GM18868 (cell line): ENCODE measurements around the gene ARL10.
A peak's percentile ranks its signal among the peaks of the same experiment; 100 is the strongest.

ENCODE experiments used
- ATAC-seq: cut with Tn5 transposase; IDR thresholded peaks from one replicate; pipeline ENCODE4 v1.9.1; 2021; ENCODE audit warnings: mild to moderate bottlenecking, moderate library complexity; ENCODE audit not compliant: unreplicated experiment

The ARL10 gene

GRCh38 chr5:176361437-176362232 is 3.7 kb upstream of the ARL10 start, which contains the start of gene KIAA1191:
TSS of gene KIAA1191 (minus strand) at chr5:176361764. CDS start at chr5:176359508, 2,256 bp downstream.
- peak; percentile 90 for ATAC-seq

- ATAC-seq, result peak; percentile 3
Measured at GRCh38 chr5:176362233-176362490, 3.1 kb upstream of the ARL10 start.

DNA sequence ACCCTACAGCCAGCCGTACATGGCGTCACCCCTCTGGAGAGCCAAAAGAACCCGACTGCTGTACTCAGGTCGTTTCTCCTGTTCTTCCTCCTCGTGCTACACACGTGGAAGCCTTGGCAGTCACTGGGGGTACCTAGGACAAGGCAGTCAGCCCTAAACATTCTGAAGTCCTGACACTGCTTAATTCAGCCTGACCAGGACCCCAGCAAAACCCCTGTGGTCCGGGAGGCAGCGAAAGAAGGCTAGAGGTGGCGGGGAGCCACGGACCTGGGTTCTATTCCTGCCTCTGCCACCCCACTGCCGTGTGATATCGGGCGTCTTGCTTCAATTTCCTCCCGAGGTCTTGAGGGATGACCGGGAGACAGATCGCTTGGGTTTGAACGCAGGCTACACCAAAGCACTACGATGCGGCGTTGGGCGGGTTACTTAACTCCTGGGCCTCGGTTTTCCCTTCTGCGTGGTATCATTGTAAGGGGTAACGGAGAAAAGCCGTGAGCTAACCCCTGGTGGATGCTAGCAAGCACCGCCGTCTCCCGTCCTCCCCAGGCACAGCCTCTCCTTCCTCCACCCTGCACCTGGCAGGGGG is 429 bp upstream of the ARL10 start:
- ATAC-seq, result no peak

DNA sequence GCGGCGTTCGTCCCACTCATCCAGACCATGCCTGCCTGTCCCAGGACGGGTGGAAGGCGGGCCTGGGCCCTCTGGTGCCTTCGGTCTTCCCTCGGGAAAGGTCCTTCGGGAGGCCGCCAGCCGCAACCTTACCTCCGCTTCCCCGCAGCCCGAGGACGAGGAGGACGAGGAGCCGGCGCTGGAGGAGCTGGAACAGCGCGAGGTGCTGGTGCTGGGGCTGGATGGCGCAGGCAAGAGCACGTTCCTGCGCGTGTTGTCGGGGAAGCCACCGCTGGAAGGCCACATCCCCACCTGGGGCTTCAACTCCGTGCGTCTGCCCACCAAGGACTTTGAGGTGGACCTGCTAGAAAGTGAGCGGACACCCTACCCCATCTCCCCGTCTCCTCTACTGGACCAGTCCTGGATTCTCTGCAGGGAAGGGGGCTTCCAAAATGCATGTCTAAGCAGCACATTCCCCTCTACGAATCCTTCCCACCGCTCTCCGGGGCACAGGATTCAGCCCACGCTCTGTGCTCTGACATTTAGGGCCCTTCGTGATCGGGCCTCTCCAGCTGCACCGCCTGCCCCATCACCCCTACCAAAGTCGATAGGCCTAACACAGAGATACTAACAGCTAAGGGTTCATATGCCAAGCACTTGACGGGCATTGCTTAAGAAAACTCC is 1.1 kb downstream of the ARL10 start:
- no peak for ATAC-seq

DNA sequence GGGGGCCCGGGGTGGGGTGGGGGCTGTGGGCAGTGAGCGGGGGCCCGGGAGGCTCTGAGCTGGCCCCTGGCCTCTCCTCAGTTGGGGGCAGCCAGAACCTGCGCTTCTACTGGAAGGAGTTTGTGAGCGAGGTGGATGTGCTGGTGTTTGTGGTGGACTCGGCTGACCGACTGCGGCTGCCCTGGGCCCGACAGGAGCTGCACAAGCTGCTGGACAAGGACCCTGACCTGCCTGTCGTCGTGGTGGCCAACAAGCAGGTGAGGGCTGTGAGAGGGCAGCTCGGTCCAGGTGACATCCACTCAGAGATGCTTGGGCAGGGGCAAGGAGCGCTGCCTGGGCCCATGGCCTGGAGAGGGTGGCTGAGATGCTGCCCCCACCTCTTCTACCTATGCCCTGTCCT is 3.4 kb downstream of the ARL10 start:
- no peak for ATAC-seq

DNA sequence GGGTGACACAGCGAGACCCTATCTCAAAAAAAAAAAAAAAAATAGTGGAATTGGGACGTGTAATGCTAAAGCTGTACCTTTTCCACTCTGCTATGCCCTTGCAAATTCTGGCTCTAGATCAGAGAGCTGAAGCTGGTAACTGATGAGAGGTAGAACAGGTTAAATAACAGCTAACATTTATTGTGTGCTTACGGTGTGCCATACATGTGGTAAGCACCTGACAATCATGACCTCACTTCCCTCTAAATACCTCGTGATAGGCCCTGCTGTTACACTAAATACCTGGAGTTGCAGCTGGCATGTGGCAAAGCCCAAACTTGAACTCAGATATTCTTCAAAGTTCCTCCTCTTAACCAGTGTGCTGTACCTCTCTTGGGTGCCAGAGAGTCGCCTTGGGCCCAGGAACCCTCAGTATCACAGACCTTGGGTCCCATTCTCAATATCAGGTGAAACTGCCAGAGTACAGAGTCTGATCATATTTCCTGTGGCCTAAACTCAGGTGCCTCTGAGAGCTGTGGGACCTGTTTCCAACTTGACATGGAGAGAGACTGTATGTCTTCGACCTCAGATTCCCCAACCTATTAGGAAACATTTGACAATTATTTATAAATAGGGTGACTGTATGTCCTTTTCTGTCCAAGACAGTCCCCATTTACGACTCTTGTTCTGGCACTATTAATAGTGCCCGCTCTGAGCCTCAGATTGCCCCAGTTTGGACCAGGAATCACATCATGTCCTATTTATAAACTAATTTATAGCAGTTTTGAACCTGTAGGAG is 4.8 kb downstream of the ARL10 start:
- ATAC-seq, result no peak

DNA sequence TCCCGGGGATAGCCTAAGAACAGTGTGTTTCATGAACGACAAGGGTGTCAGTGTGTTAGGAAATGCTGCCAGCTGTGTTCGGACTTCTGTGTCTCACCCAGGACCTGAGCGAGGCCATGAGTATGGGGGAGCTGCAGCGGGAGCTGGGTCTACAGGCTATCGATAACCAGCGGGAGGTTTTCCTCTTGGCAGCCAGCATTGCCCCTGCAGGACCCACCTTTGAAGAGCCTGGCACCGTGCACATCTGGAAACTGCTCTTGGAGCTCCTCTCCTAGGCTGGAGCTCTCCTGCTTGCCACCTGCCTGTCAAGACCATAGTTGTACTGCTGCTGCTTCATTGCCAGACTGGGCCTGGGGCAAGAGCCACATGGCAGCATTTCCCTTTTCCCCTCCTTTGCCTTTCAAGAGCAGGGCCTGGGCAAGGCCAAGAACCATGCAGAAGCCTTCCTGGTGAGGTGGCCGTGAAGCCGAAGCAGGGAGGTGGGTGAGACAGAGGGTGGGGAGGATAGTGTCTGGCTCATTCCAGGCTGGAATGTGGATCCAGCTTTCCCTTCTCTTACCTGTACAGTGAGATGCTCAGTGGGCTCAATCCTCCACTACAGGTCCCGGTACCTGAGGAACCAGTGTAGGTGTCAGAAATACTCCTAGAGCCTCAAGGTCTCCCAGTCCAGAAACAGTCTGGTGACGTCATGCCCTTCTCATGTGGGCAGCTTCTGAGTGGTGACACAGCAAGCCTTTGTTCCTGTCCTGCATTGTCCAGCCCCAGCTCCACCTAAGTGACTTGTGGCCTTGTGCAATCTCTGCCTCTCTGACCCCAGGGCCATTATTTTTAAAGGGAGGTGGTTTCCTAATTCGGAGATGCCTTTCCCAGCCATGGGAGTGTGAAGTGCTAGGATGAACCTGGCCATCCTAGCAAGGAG is 6.6 kb downstream of the ARL10 start:
- no peak for ATAC-seq

- ATAC-seq, result no peak
Measured at GRCh38 chr5:176373100-176373818, 8.0 kb downstream of the ARL10 start.

- ATAC-seq, result peak; percentile 77
Measured at GRCh38 chr5:176379881-176380280, 14.6 kb downstream of the ARL10 start.

DNA sequence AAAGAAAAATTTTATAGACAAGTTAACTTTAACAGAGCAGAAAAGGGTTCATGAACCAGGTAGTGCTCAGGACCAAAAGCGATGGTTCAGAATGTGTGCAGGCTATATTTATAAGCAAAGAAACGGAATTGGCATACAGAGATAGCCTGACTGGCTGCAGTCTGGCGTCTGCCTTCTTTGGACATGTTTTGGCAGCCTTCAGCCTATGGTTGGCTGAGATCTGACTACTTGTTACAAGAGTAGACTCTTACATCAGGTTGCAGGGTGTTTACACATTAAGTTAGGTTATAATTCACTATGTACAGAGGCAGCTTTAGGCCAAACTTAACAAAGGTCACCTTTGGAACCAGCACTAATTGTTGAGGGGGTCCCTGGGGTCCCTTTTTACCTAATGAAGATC is 16.1 kb downstream of the ARL10 start:
- ATAC-seq, result no peak

- ATAC-seq, result no peak
Measured at GRCh38 chr5:176381979-176382378, 16.7 kb downstream of the ARL10 start.

- ATAC-seq, result no peak
Measured at GRCh38 chr5:176382721-176383120, 17.4 kb downstream of the ARL10 start.

DNA sequence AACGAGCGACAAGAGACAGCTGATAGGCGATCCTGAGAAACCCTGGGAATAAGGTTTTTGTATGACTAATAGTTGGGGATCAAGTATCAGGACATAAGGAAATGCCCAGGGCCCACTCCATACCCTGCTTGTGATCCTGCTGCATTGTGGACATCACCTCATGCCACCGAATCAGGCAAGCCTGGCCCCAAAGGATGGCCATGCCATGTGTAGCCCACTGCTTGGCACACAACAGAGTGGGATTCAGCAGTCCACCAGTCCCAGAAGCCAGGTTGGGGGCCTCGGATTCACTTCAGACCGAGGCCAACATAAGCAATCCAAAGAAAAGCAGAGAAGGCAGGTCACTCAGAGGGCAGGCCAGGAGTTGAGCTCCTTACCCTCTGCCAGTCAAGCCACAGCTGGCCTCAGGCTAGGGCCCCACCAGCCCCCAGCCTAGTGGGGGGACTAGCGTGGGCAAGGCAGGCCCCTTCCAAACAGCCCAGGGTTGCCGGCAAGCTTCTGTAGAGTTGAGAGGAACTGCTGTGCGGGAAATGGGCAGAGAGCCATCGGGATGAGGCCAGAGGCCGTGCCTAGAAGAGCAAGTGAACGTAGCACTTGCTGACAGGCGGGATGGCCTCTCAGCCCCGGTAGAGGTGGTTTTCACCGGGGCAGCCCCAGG is 18.1 kb downstream of the ARL10 start:
- ATAC-seq, result no peak

GRCh38 chr5:176383961-176384360 is 18.7 kb downstream of the ARL10 start:
- no peak for ATAC-seq

GRCh38 chr5:176384366-176384930 is 19.2 kb downstream of the ARL10 start:
- ATAC-seq, result no peak

DNA sequence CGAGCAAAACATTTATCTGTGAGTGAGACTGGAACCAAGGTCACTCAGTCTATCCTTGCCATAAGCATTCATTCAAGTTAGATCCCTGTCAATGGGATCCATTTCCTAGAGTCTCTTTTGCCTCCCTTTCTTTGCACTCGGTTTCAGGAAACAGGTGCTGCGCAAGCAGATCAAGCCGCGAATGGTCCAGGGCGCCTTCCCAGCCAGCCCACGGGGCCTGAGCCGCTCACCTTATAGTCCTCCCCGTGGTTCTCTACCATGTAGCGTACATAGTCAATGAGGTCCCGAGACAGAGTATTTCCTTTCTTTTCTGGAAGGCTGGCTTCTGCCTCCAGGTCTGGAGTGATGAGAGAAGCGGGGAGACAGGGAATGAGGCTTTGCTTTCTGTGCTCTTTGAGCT is 19.7 kb downstream of the ARL10 start:
- no peak for ATAC-seq

- no peak for ATAC-seq
Measured at GRCh38 chr5:176386491-176386890, 21.2 kb downstream of the ARL10 start.

- ATAC-seq, result no peak
Measured at GRCh38 chr5:176387384-176387925, 22.2 kb downstream of the ARL10 start.

GRCh38 chr5:176388003-176388443 is 22.7 kb downstream of the ARL10 start:
- no peak for ATAC-seq
